Lower leg skin (tissue), 3 donors: ENCODE results near the gene NVL.

Experiments
- POLR2A ChIP-seq, 2 donors: fragments of 450-650 bp; IDR thresholded peaks; one replicate each; pipeline ENCODE4 v1.6.1; 2016 to 2017; ENCODE audit warnings: antibody characterized with exemption in 2 of 2, mild to moderate bottlenecking in 1 of 2, moderate library complexity in 1 of 2
- TF ChIP-seq, protein P1 (sequence below), 3 donors: fragments of 450-650 bp; IDR thresholded peaks; one replicate each; pipeline ENCODE4 v1.5.1; 2016; ENCODE audit warnings: antibody characterized with exemption in 3 of 3, mild to moderate bottlenecking in 3 of 3, moderate library complexity in 2 of 3

DNA sequence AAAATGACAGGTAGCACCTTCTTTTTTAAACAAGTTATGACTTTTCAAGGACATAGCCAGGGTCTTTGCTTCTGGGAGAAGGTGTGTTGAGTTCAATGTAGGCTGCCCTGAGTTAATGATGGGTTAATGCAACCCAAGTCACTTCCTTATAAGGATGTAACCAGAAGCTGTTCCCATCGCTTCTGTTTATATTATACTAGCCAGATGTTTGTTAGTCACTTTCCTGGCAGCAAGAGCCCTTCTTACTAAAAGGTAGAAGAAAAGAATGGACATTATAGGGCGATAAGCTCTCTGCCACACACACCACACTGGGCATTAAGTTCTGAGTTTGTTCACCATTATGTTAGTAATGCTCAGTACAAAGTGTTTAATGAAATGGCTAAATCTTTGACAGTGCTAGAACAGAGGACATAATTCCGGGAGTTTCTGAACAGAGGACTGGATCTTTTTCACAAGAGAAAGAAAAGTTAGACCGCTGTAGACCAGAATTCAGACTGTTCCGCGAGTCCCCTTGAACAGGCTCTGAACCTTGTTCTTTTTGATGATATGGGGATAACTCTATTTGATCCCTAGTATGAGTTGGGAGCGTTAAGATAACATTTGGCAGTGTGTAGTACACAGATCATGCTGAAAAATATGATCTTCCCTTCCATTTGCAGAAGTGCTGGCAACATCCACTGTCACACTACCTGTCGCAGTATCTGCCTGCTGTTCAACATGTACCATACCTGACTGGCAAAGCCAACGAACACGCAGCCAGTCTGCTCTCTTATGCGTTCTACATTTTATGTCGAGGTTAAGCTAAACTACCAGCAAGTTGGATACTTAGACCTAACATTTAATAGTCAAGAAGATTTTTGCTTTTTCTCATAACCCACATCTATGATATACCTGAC, 105.9 kb downstream of the NVL start:
- TF ChIP-seq, protein P1, sequence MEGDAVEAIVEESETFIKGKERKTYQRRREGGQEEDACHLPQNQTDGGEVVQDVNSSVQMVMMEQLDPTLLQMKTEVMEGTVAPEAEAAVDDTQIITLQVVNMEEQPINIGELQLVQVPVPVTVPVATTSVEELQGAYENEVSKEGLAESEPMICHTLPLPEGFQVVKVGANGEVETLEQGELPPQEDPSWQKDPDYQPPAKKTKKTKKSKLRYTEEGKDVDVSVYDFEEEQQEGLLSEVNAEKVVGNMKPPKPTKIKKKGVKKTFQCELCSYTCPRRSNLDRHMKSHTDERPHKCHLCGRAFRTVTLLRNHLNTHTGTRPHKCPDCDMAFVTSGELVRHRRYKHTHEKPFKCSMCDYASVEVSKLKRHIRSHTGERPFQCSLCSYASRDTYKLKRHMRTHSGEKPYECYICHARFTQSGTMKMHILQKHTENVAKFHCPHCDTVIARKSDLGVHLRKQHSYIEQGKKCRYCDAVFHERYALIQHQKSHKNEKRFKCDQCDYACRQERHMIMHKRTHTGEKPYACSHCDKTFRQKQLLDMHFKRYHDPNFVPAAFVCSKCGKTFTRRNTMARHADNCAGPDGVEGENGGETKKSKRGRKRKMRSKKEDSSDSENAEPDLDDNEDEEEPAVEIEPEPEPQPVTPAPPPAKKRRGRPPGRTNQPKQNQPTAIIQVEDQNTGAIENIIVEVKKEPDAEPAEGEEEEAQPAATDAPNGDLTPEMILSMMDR (IDR thresholded peaks at IDR 0.05) = no peak
- no peak for TF ChIP-seq POLR2A (IDR thresholded peaks at IDR 0.05)
